ENCODE measurements around the gene FUT7.

The FUT7 gene

GRCh38 chr9:137032858-137033257 is 970 bp upstream of the FUT7 start:
- DNase-seq, result no peak

GRCh38 chr9:137030538-137031527 is 1.1 kb downstream of the FUT7 start:
- no peak for DNase-seq

- DNase-seq, result no peak
Observed at GRCh38 chr9:137030006-137030405, 1.9 kb downstream of the FUT7 start.

GRCh38 chr9:137029058-137029936 is 2.6 kb downstream of the FUT7 start:
- DNase-seq, result peak; percentile 43

DNA sequence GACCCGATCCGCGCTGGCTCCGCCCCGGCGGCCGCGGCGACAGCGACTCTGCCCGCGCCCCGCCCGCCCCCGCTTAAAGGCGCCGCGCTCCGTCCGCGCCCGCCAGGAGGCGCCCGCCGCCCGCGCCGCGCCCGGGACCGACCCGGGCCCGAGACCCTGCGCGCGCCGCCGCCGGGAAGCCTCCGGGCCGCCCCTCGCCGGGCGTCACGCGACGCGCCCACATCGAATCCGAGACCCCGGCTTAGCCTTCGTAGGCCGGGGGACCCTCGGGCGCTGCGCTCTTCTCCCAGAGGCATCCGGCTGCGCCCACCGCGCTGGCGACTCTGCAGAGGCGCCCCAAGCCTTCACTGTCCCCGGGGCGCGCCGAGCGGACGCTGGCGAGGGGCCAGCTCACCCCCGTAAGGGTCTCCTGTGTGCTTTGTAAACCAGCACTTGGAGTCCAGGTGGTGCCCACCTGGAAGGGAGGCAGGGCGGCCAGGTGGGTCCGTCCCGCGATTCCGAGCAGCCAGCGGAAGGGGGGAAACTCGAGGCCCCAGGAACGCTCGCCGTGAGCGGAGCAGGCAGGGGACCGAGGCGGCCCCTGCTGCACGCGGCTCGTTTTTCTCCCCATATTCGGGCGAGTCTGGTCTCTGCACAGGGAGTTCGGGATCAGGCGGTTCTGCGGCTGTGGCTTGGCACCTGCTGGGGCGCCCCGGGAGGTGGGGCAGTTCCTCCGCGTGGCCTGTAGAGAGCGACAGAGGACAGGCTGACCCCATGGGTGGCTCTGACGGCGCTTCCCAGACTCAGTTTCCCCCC is 3.4 kb downstream of the FUT7 start:
- DNase-seq, result peak; percentile 21

DNA sequence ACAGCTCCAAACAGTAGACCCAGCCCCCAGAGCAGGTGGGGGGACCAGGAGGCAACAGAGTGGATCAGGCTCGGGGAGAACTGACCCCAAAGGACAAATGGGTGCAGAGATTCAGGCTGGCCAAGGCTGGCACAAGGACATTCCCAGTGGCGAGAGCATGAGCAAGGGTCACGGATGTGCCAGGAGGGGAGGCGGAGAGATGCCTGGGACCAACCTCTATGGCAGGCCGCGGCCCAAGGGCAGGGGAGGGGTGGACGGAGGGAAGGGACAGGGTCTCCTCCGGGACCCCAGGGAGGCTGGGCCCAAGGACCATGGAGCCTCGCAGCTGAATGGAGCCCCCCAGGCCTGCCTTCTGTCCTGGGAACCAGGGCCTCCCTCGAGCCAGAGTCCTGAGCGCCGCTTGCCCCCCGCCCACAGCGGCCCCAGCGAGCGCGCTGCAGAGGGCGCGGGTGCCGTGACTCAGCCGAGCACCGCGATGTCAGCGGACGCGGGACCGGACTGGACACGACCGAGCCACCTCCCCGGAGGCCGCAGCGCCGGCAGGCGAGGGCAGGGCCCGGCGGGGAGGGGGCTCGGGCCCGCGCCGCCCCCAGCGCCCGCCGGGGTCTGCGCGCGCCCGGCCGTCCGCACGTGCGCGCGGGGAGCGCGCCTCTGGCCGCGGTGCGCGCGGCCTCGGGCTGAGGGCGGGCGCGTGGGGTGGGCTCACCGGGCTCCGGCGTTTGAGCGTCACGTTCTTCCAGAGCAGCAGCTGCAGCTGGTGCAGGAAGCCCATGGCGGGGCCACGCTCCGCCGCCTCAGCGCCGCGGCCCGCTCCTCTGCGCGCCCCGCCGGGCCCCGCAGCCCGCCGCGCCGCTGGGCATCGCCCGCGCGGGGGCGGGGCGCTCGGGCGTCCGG is 4.3 kb downstream of the FUT7 start, which contains the start of gene ABCA2:
Gene ABCA2 (minus strand): TSS at position 869 of the 894 bp plus-strand sequence. CDS start 97 bp downstream, at position 772.
- DNase-seq, result peak; percentile 32

DNA sequence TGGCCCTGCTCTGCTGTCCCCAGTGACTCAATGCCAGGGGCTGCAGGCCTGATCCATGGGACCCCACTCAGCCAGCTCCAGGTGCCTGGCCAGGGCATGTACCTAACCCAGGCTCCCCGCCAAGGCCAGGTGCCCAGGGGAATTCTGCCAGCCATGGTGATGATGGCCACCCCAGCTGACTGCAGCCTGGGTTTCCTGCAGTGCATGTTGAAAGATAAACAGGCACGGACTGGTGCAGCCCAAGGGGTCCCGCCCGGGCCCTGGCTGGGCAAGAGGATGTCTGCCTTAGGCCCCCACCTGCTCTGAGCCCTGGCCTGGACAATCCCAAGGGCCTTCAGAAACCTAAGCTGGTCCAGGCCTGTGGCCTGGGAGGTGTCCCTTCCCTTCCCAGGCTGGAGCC is 5.1 kb downstream of the FUT7 start:
- DNase-seq, result no peak

DNA sequence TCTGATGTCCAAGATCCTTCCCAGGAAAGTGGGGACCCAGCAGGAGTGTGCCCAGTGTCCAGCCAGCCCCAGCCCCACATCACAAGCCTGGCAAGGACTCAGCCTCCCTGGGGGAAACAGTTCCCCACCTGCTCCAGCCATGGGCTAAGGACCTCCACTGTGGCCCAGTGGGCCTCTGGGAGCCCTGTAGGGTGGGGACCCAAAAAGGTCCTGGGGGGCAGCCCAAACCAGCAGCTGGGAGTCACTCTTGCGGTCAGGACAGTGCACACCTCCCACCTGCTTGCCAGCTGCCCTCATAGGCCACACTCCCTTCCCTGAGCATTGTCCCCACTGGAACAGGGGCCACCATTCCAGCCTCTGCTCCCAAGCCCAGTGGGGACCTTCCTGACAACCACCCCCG is 5.5 kb downstream of the FUT7 start:
- no peak for DNase-seq

- no peak for DNase-seq
Observed at GRCh38 chr9:137025517-137025966, 6.3 kb downstream of the FUT7 start.

DNA sequence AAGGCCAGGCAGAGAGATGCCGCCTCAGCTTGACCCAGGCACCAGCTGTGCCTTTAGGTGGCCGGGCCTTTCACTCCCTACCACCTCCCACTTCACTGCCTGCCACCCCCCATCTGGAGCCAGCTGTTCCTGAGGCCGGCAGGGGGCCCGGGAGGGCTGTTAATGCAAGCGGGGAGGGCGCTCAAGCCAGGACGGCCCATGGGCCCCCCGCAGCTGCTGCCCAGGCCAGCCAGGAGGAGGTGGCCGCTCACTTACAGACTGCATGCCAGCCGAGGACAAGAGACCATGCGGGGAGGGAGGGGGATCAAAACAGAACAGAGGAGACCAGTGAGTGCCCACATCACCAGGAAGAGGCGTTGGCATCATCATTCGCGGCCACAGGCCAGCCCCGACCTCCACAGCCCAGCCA is 8.3 kb downstream of the FUT7 start:
- no peak for DNase-seq

DNA sequence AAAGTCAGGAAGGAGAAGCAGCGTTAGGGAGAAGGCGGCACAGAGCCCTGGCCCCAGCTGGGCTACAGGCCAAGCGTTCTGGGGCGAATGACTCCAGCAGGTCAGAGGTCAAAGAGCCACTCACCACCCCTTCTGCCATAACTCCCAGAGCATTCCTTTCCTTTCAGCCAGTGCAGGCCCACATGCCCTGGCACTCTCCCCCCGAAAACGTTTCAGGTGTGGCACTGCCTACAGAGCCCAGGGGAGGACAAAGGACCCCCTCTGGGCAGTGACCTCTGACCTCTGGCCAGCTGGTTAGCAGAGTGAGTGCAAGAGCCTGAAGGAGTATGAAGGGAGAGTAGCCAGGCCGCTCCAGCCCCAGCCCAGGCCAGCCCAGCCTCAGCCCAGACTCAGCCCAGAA is 8.7 kb downstream of the FUT7 start:
- no peak for DNase-seq

DNA sequence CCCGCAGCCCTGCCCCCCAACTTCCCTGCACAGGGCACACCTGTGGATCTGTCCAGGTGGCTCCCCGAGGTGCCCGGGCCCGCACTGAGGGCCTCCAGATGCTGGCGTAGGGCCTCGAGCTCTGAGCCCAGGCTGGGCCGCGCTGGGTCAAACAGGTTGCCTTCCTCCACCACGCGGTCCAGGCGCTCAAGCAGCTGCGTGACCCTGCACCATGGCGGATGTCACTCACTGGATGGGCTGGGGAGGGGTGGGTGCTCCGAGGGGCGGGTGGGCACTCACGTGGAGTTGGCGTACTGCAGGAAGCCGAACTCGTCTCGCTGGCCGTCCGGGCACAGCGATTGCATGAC is 9.3 kb downstream of the FUT7 start:
- no peak for DNase-seq

GRCh38 chr9:137021979-137022661 is 9.8 kb downstream of the FUT7 start:
- DNase-seq, result peak; percentile 71

DNA sequence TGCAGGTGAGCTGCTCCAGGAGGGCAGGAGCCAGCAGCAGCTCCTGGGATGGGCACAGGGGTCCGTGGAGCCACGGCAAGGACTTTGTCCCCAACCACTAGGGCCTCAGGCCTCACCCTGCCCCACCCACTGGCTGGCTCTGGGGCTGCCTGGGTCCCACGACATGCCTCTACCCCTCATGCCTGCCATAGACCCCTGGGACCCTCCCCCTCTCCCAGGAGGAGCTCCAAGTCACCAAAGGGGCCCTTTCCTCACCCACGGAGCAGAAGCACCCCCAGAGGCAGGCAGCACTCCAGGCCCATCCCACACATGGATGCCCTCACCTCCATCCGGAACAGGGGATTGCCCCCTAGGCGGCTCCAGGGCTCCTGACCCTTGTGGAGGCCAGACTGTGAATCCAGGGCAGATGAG is 10.3 kb downstream of the FUT7 start:
- no peak for DNase-seq

DNA sequence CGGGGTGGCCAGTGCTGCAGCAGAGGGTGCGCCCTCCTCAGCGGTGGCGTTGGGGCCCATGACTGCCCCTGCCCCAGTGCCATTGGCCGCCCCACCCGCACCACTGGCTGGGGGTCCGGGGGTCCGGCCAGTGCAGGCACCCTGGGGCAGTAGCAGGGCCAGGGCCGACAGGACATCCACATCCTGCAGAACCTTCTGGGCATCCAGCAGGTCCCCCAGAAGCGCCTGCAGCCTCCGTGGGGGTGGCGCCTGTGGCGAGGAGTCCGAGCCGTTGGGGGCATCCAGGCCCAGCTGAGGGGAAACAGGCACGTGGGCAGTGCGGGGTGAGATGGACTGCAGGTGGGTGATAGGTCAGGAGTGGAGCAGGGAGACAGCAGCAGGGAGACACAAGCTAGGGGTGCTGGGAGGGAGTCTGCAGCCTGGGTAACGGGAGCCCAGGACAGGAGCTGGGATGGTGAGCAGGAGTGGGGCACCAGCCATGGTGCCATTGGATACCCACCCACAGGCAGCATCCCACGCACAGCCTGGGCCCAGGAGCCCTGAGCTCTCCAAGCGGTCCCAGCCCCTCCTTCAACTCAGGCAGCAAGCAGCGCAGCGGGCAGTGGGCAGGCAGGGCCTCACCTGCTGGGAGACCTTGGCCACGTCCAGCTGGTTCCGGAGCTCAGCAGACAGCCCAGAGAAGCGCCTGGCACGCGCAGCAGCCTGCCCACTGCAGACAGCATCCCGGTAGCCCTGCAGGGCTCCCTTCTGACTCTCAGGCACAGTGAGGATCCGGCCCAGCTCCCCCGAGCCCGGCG is 10.9 kb downstream of the FUT7 start:
- DNase-seq, result no peak

DNA sequence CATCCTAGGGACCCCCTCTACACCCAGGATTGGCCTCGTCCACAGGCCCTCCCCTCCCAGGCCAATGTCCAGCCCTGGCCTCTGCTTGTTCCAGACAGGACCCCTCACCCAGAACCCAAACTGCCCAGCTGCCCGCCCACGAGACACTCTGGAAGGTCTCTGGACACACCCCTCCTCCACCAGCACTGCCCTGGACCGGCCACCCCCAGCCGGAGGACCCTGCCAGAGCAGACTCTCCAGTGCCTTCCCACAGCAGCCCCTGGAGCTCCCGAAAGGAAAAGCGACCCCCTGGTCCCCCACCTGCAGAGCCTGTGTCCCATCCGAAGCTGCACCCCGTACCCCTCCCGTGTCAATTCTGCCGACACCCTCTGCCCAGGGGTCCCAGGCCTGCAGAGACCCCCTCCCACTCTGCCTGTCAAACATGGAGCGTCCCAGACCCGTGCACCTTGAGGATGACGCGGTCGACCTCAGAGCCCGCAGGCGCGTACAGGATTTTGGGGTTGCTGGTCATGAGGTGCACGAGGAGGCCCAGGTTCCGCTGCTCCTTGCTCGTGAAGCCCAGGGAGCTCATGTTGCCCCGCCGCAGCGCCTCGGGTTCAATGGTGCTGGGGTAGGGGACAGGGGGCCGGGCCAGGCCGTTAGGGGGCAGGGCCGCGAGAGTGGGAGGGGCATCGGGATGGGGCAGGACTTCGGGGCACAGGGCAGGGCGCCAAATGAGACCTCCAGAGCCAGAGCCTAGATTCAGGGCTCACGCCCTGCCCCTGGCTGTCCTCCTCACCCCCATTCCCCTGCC is 11.8 kb downstream of the FUT7 start:
- no peak for DNase-seq

GRCh38 chr9:137018761-137019559 is 12.9 kb downstream of the FUT7 start:
- no peak for DNase-seq

DNA sequence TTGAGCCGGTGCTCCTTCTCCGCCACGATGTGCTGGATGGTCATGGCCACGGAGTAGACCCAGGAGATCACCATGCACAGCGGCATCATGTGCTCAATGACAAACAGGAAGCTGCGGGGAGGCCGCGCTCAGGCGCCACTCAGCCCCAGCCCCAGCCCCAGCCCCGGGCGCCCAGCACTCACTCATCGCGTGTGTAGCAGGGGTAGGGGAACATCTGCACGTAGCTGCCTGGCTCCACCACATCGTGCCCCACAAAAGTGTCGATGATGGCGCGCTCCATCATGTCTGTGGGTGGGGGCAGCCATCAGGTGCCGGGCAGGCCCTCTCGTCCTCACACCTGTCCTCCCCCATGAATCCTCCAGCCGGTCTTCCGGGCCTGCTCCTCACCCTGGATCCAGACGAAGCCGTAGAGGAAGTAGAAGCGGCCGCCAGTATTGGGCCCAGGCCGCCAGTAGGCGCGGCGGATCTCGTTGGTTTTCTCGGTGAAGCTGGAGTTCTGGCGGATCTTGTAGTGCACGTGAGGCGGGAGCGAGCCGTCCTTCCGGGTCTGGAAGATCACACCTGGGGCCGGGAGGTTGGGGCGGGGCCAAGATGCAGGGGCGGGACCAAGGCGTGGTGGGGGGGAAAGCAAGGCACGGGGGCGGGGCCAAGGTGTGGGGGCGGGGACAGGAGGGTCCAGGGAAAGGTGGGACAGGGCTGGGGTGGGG is 13.9 kb downstream of the FUT7 start:
- no peak for DNase-seq

Data from HCEC 1CT (cell line).